ENCODE measurements around the gene ODAD3. TPM values are rescaled to one million over a fixed set of nuclear protein-coding genes. Genes with fewer than 3 reads are reported as not detected.

ODAD3 gene
- total and polyA plus RNA-seq, 2 donors (not counting 1 experiment from before 2014, with no cell fraction given), result 0.18 to 0.62 TPM

DNA sequence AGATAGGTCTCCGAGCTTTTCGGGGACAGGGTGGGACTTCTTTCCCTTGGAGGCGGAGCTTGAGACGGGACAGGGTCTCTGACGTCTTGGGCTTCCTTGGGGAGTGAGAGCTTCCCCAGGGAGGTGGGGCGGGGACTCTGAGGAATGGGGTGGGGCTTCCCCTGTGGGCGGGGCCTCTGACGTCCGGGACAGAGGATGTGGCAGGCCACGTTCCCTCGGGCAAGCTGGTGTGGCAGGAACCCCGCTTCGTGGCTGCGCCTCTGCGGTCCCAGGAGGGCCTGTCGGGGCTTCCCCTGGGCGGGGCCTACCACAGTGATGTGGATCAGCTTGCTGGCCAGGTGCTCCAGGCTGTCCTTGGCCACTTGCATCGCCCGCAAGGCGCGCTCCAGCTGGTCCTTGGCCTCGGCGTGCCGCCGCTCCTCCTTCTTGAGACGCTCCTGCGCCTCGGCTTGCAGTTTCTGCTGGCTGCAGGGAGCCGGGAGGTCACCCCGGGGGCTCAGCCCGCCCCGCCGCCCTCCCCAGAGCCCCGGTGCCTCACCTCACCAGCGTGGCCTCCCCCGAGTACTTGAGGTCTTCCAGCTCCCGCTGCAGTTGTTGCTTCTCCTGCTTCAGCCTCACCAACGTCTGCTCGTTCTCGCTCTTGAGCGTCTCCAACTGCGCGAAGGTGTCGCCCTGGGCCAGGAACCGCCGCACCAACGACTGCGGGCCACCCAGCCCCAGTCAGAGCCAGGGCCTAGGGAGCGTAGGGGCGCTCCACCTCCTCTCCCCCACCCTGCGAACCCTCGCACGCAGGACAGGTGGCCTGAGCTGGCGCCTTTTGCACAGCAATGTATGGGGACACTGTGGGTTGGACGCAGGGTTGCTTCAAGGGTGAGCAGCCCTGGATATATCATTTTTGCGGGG lies 12.5 kb downstream of the ODAD3 start:
- peaks cover 55 to 61% of the 10 kb centered on the region in 2 donors for H3K4me1 ChIP-seq (ENCODE audit: control insufficient read depth in 2 of 2, insufficient read depth in 2 of 2, low read length in 2 of 2)
- peak overlapping the region; percentile 84 for H3K4me3 Mint-ChIP-seq
- peak; percentile 85 for ATAC-seq (ENCODE audit: low read depth)
- no peaks in the 10 kb centered on the region for H3K36me3 ChIP-seq (replicated peaks in 1 of 2; ENCODE audit: control extremely low read depth in 1 of 2, control insufficient read depth in 1 of 2, extremely low read depth in 1 of 2, insufficient read depth in 2 of 2, low read length in 1 of 2)
- peak overlapping the region in 4 of 5 experiments; percentile 40 to 57 (median 46) for H3K4me3 ChIP-seq (ENCODE audit: control extremely low read depth in 1 of 5, extremely low read depth in 1 of 5, insufficient read depth in 1 of 5, low read depth in 2 of 5, low read length in 4 of 5)
- peak overlapping the region; percentile 58 for H3K27ac Mint-ChIP-seq
- H3K9me3 ChIP-seq (ENCODE audit: control extremely low read depth in 1 of 3, control insufficient read depth in 2 of 3, insufficient read depth in 1 of 3, low read length in 2 of 3), result peaks cover 0 to 47% (median 0%) of the 10 kb centered on the region in 3 donors
- no peaks in the 10 kb centered on the region for H3K9me3 Mint-ChIP-seq (ENCODE audit: insufficient read depth)
- peaks cover 18% of the 10 kb centered on the region for H3K27me3 Mint-ChIP-seq
- WGBS (ENCODE audit: insufficient coverage), result 2% methylated on average over 55 of the region's 56 CpGs
- peaks cover 52% of the 10 kb centered on the region for H3K4me1 Mint-ChIP-seq
- intact Hi-C loops (cut with micrococcal nuclease), result loop anchor here (1.0 to 5.0 kb wide), 4 partner anchors 13 to 375 kb away; partner anchors contain the start of genes ODAD3 and PRKCSH
- H4K20me1 ChIP-seq (ENCODE audit: control insufficient read depth, insufficient read depth, low read length, poor library complexity, severe bottlenecking), result no peaks in the 10 kb centered on the region
- POLR2A ChIA-PET, result interaction anchor here (0.5 to 3.0 kb wide), 11 partner anchors 9 to 1227 kb away, joined by 3 to 16 read pairs (median 4); partner anchors contain the start of genes ODAD3, PRKCSH and SWSAP1
- peak overlapping the region; percentile 54 for H3K9ac ChIP-seq (ENCODE audit: low read length)
- peak overlapping the region; percentile 55 for H2AFZ ChIP-seq (ENCODE audit: insufficient read depth, low read depth, low read length, poor library complexity, severe bottlenecking)
- peaks cover 0 to 50% (median 24%) of the 10 kb centered on the region in 4 experiments for H3K27me3 ChIP-seq (replicated peaks in 1 of 4; ENCODE audit: control extremely low read depth in 1 of 4, control insufficient read depth in 3 of 4, insufficient read depth in 4 of 4, low read length in 3 of 4)
- H3K4me2 ChIP-seq (replicated peaks; ENCODE audit: low read depth, low read length, poor library complexity, severe bottlenecking), result peak overlapping the region; percentile 76
- no peaks in the 10 kb centered on the region for H3K79me2 ChIP-seq (ENCODE audit: control insufficient read depth, insufficient read depth, low read length)
- peak; percentile 92 for DNase-seq
- H3K27ac ChIP-seq (ENCODE audit: low read length in 2 of 2), result peak overlapping the region in 1 of 2 donors; percentile 52
- CTCF ChIA-PET, result interaction anchor here (0.9 to 5.4 kb wide), 12 partner anchors 13 to 1555 kb away, joined by 3 to 41 read pairs (median 3); partner anchors contain the start of genes EPOR, ODAD3, PRKCSH and SWSAP1
- TF ChIP-seq EZH2 (IDR thresholded peaks at IDR 0.05; ENCODE audit: borderline replicate concordance, insufficient read depth, low read depth, low read length, poor library complexity, severe bottlenecking), result no peak
- TF ChIP-seq, protein P1, sequence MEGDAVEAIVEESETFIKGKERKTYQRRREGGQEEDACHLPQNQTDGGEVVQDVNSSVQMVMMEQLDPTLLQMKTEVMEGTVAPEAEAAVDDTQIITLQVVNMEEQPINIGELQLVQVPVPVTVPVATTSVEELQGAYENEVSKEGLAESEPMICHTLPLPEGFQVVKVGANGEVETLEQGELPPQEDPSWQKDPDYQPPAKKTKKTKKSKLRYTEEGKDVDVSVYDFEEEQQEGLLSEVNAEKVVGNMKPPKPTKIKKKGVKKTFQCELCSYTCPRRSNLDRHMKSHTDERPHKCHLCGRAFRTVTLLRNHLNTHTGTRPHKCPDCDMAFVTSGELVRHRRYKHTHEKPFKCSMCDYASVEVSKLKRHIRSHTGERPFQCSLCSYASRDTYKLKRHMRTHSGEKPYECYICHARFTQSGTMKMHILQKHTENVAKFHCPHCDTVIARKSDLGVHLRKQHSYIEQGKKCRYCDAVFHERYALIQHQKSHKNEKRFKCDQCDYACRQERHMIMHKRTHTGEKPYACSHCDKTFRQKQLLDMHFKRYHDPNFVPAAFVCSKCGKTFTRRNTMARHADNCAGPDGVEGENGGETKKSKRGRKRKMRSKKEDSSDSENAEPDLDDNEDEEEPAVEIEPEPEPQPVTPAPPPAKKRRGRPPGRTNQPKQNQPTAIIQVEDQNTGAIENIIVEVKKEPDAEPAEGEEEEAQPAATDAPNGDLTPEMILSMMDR (IDR thresholded peaks at IDR 0.05), result no peak
